Colonic mucosa (tissue), 4 donors: ENCODE measurements around the gene CISH. TPM values are rescaled to one million over a fixed set of nuclear protein-coding genes. Genes with fewer than 3 reads are reported as not detected.

Experiments used
- DNase-seq: peaks from one replicate; pipeline ENCODE4 v3.0.0-alpha.2; 2020
- H3K27ac ChIP-seq: fragments of 200-600 bp; one replicate; pipeline ENCODE4 v1.8.0; 2021
- H3K27me3 ChIP-seq: fragments of 200-600 bp; one replicate; pipeline ENCODE4 v1.8.0; 2021
- H3K36me3 ChIP-seq: fragments of 200-600 bp; one replicate; pipeline ENCODE4 v1.8.0; 2021
- H3K4me1 ChIP-seq: fragments of 200-600 bp; one replicate; pipeline ENCODE4 v1.8.0; 2021; ENCODE audit warnings: mild to moderate bottlenecking
- H3K4me3 ChIP-seq: fragments of 200-600 bp; one replicate; pipeline ENCODE4 v1.8.0; 2021
- H3K9ac ChIP-seq, 2 donors: one replicate each; pipeline ENCODE4 v1.7.0; 2013; ENCODE audit warnings: control low read depth in 2 of 2, low read depth in 2 of 2, low read length in 2 of 2
- H3K9me3 ChIP-seq: fragments of 200-600 bp; one replicate; pipeline ENCODE4 v1.8.0; 2021
- CTCF ChIP-seq: fragments of 200-600 bp; IDR thresholded peaks from one replicate; pipeline ENCODE4 v1.8.0; 2022; ENCODE audit warnings: antibody characterized with exemption, mild to moderate bottlenecking
- intact Hi-C: fragments of 100-400 bp; cut with DNase I; formaldehyde crosslinking; loops from one replicate; pipeline ENCODE4 v1.14.1; 2022
- total RNA-seq, 2 donors: library from RNA; stranded (reverse); fragmentation: NEBNext Ultra II Directional in 1 of 2; extraction: Animal tissue kit (Norgen Biotek cat#: 25700) in 1 of 2; gene quantifications; one replicate each; pipeline ENCODE4 v1.2.1, GENCODE V29; 2021
- donor health status: healthy.
- donor health status: DM: no; HTN: no; CAD: no.
- donor health status: DM: no; HTN: no; CAD: no.

Gene CISH
- total RNA-seq = 10 to 100 TPM; 17.1 to 19.6 TPM

- peak; percentile 98 for DNase-seq
- Histone ChIP-seq H3K4me1 (peaks cover 18% of the 10 kb centered on the region), H3K4me3 (peak within 1 kb of the TSS; percentile 88), H3K27ac (peak within 1 kb of the TSS; percentile 95), H3K36me3 (peaks cover 10% of the 10 kb centered on the region), H3K27me3 (no peaks in the 10 kb centered on the region), H3K9me3 (no peaks in the 10 kb centered on the region), H3K9ac (peak within 1 kb of the TSS; percentile 91 to 98)
- TF ChIP-seq CTCF = no peak
- intact Hi-C loops = loop anchor here (2.0 kb wide), 1 partner anchor 41 kb away; no protein-coding TSS in a partner anchor
Measured at GRCh38 chr3:50611464-50612233, at the start of gene CISH. Gene CISH (minus strand): TSS chr3:50611774. CDS start chr3:50611650, 124 bp downstream.

DNA sequence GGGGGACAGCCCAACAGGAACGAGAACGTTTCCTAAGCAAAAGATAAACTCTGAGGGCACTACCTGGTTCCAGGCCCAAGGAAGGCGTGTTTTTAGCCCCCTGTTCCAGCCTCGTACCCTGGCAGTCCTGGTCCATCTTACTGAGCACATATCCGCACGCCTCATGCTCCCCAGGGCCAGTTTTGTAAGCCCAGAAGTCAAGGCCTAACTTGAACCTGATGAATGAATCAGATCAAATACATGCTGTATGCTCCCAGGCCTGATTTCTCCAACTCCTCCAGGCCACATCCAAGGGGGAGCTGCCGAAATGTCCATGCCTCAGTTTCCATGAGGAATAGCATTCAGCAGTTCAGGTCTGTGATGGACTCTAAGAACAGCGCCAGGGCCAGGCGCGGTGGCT, 48.8 kb upstream of the CISH start:
- no peak for TF ChIP-seq CTCF
- no peaks in the 10 kb centered on the region for H3K4me1 ChIP-seq
- H3K9ac ChIP-seq = no peak overlapping the region
- no peak overlapping the region for H3K4me3 ChIP-seq
- no peak overlapping the region for H3K27ac ChIP-seq
- intact Hi-C loops = no loop called here
- H3K9me3 ChIP-seq = no peaks in the 10 kb centered on the region
- no peak for DNase-seq
- no peaks in the 10 kb centered on the region for H3K36me3 ChIP-seq
- no peaks in the 10 kb centered on the region for H3K27me3 ChIP-seq

DNA sequence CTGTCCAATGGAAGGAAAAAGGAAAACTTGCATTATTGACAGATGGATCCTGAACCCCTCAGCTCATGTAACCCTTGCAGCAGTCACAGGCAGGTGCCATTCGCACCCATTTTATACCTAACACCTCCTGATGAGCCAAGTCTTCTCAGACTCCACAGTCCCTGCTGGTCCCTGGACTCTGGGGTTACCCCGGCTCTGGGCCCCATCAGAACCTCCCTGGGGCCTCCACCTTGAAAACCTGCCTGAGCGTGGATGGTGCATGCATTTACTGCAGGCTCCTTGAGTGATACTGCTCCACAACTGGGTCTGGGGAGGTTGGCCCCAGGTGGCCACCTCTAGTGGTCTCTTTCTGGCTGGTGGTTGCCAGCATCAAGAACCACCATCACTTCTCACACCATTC, 47.3 kb upstream of the CISH start:
- H3K9me3 ChIP-seq = no peaks in the 10 kb centered on the region
- no peaks in the 10 kb centered on the region for H3K36me3 ChIP-seq
- H3K9ac ChIP-seq = no peak overlapping the region
- no peak for TF ChIP-seq CTCF
- H3K4me1 ChIP-seq = no peaks in the 10 kb centered on the region
- H3K27ac ChIP-seq = no peak overlapping the region
- no peaks in the 10 kb centered on the region for H3K27me3 ChIP-seq
- DNase-seq = no peak
- no peak overlapping the region for H3K4me3 ChIP-seq
- intact Hi-C loops = no loop called here

- H3K9me3 ChIP-seq = no peaks in the 10 kb centered on the region
- no peak for DNase-seq
- no peaks in the 10 kb centered on the region for H3K4me1 ChIP-seq
- H3K27ac ChIP-seq = no peak overlapping the region
- no peak overlapping the region for H3K4me3 ChIP-seq
- intact Hi-C loops = no loop called here
- TF ChIP-seq CTCF = no peak
- no peaks in the 10 kb centered on the region for H3K27me3 ChIP-seq
- H3K9ac ChIP-seq = no peak overlapping the region
- no peaks in the 10 kb centered on the region for H3K36me3 ChIP-seq
Measured at GRCh38 chr3:50658416-50658815, 46.8 kb upstream of the CISH start.

DNA sequence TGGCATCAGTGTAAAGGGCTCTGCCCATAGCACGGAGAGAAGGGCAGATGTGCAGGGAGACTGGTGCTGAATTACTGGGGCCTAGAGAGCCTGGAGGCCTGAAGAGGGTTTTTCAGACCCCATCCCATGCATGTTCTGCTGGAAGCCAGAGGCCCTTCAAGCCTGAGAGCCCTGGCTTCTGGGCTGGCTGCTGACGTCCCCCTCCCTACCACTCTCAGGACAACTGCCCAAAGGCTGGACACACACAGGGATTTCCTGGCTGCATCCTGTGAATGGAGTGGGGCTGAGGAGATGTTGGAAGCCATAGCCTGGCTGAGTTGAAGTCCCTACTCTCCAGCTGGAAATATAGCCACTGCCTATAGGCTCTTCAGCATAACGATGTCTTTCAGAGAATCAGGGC, 46.2 kb upstream of the CISH start:
- TF ChIP-seq CTCF = no peak
- H3K27me3 ChIP-seq = no peaks in the 10 kb centered on the region
- H3K9ac ChIP-seq = no peak overlapping the region
- no peak for DNase-seq
- no peaks in the 10 kb centered on the region for H3K4me1 ChIP-seq
- H3K27ac ChIP-seq = no peak overlapping the region
- no peak overlapping the region for H3K4me3 ChIP-seq
- no peaks in the 10 kb centered on the region for H3K9me3 ChIP-seq
- no peaks in the 10 kb centered on the region for H3K36me3 ChIP-seq
- intact Hi-C loops = no loop called here
